ENCODE measurements around the gene PRAMEF11.

The PRAMEF11 gene

DNA sequence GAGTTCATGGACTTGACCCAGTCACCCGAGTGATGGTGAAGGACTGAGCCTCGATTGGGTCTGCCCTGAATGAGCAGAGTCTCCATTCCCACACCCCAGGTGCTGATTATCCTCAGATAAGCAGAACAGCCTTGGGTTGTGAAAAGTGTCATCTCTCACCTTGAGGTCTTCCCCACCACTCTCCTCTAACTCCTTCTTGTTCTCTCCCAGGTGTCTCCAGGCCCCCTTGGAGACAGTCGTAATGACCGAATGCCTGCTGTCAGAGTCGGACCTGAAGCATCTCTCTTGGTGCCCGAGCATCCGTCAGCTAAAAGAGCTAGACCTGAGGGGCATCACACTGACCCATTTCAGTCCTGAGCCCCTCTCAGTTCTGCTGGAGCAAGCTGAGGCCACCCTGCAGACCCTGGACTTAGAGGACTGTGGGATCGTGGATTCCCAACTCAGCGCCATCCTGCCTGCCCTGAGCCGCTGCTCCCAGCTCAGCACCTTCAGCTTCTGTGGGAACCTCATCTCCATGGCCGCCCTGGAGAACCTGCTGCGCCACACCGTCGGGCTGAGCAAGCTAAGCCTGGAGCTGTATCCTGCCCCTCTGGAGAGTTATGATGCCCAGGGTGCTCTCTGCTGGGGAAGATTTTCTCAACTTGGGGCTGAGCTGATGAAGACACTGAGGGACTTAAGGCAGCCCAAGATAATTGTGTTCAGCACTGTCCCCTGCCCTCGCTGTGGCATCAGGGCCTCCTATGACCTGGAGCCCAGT lies 54.2 kb downstream of the PRAMEF11 start:
- H3K4me3 ChIP-seq (ENCODE audit: control insufficient read depth, low read depth, low read length), result no peak overlapping the region
- TF ChIP-seq, protein P1, sequence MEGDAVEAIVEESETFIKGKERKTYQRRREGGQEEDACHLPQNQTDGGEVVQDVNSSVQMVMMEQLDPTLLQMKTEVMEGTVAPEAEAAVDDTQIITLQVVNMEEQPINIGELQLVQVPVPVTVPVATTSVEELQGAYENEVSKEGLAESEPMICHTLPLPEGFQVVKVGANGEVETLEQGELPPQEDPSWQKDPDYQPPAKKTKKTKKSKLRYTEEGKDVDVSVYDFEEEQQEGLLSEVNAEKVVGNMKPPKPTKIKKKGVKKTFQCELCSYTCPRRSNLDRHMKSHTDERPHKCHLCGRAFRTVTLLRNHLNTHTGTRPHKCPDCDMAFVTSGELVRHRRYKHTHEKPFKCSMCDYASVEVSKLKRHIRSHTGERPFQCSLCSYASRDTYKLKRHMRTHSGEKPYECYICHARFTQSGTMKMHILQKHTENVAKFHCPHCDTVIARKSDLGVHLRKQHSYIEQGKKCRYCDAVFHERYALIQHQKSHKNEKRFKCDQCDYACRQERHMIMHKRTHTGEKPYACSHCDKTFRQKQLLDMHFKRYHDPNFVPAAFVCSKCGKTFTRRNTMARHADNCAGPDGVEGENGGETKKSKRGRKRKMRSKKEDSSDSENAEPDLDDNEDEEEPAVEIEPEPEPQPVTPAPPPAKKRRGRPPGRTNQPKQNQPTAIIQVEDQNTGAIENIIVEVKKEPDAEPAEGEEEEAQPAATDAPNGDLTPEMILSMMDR (IDR thresholded peaks at IDR 0.05; ENCODE audit: control insufficient read depth, insufficient read depth, low read depth, low read length, missing control alignments), result no peak
- DNase-seq (ENCODE audit: low read depth), result no peak

GRCh38 chr1:12775443-12775842 lies 55.8 kb downstream of the PRAMEF11 start:
- no peak overlapping the region for H3K4me3 ChIP-seq (ENCODE audit: control insufficient read depth, low read depth, low read length)
- DNase-seq (ENCODE audit: low read depth), result no peak
- TF ChIP-seq, protein P1 (IDR thresholded peaks at IDR 0.05; ENCODE audit: control insufficient read depth, insufficient read depth, low read depth, low read length, missing control alignments), result no peak

DNA sequence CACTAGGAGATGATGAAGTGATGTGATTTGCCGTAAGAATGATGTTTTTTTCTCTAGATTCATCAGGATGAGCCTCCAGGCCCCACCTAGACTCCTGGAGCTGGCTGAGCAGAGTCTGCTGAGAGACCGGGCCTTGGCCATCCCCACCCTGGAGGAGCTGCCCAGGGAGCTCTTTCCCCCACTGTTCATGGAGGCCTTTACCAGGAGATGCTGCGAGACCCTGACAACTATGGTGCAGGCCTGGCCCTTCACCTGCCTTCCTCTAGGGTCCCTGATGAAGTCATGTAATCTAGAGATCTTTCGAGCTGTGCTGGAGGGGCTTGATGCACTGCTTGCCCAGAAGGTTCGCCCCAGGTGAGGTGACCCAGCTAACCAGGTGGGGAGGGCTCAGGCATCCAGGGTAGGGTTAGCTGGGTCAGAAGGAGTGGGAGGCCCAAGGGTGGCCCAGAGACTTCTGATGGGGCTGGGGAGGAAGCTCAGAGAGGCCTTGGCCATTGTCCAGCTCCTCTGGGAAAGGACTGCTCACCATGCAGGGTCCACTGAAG lies 56.3 kb downstream of the PRAMEF11 start:
- no peak for DNase-seq (ENCODE audit: low read depth)
- TF ChIP-seq, protein P1 (IDR thresholded peaks at IDR 0.05; ENCODE audit: control insufficient read depth, insufficient read depth, low read depth, low read length, missing control alignments), result no peak
- no peak overlapping the region for H3K4me3 ChIP-seq (ENCODE audit: control insufficient read depth, low read depth, low read length)

Data from AG09309 (cell line).